Posterior vena cava (tissue), 2 donors: ENCODE results near the gene SNX14. TPM values are rescaled to one million over a fixed set of nuclear protein-coding genes. Genes with fewer than 3 reads are reported as not detected.

ENCODE experiments used
- DNase-seq: peaks from one replicate; pipeline ENCODE4 v3.0.0-alpha.2; 2020; ENCODE audit warnings: low spot score
- intact Hi-C, 2 donors: fragments of 100-400 bp; cut with DNase I; formaldehyde crosslinking; loops; one replicate each; pipeline versions ENCODE4 v1.14.1 to v1.14.2; 2022 to 2023
- total RNA-seq, 2 donors: library from RNA; stranded (reverse); fragmentation: NEBNext Ultra II Directional; extraction: Animal tissue kit (Norgen Biotek cat#: 25700); gene quantifications; one replicate each; pipeline ENCODE4 v1.2.1, GENCODE V29; 2021
- donor health status: DM: yes; HTN: yes; CAD: no.
- donor health status: DM: yes; HTN: yes; CAD: no.

Gene SNX14
- total RNA-seq, 2 donors from 2014 or later: 74.2 to 77.0 TPM

GRCh38 chr6:85479208-85479607 is 114.5 kb downstream of the SNX14 start:
- intact Hi-C loops: no loop called here
- no peak for DNase-seq

- DNase-seq: no peak
- intact Hi-C loops: no loop called here
Observed at GRCh38 chr6:85476532-85476931, 117.1 kb downstream of the SNX14 start.

GRCh38 chr6:85473748-85474147 is 119.9 kb downstream of the SNX14 start:
- DNase-seq: no peak
- intact Hi-C loops: no loop called here

GRCh38 chr6:85472744-85473143 is 120.9 kb downstream of the SNX14 start:
- DNase-seq: no peak
- intact Hi-C loops: no loop called here

GRCh38 chr6:85470023-85470410 is 123.6 kb downstream of the SNX14 start:
- DNase-seq: no peak
- intact Hi-C loops: no loop called here

GRCh38 chr6:85469276-85470022 is 124.2 kb downstream of the SNX14 start:
- DNase-seq: no peak
- intact Hi-C loops: no loop called here

GRCh38 chr6:85468326-85468725 is 125.3 kb downstream of the SNX14 start:
- intact Hi-C loops: no loop called here
- no peak for DNase-seq

GRCh38 chr6:85465762-85466161 is 127.9 kb downstream of the SNX14 start:
- intact Hi-C loops: no loop called here
- DNase-seq: no peak

- no peak for DNase-seq
- intact Hi-C loops: no loop called here
Observed at GRCh38 chr6:85464722-85465150, 128.9 kb downstream of the SNX14 start.

- peak; percentile 89 for DNase-seq
- intact Hi-C loops: no loop called here
Observed at GRCh38 chr6:85464260-85464644, 129.4 kb downstream of the SNX14 start.

GRCh38 chr6:85463621-85464259 is 129.9 kb downstream of the SNX14 start:
- DNase-seq: no peak
- intact Hi-C loops: no loop called here

- intact Hi-C loops: no loop called here
- DNase-seq: no peak
Observed at GRCh38 chr6:85462673-85463072, 131.0 kb downstream of the SNX14 start.

GRCh38 chr6:85461798-85462170 is 131.9 kb downstream of the SNX14 start:
- intact Hi-C loops: no loop called here

GRCh38 chr6:85460921-85461797 is 132.5 kb downstream of the SNX14 start:
- DNase-seq: no peak
- intact Hi-C loops: no loop called here

More at GRCh38 chr6:85461798-85462170, 131.9 kb downstream of the SNX14 start:
- no peak for DNase-seq

- no peak for DNase-seq
- intact Hi-C loops: no loop called here
Observed at GRCh38 chr6:85460154-85460920, 133.3 kb downstream of the SNX14 start.

GRCh38 chr6:85459224-85459901 is 134.3 kb downstream of the SNX14 start:
- no peak for DNase-seq
- intact Hi-C loops: no loop called here

GRCh38 chr6:85458782-85459181 is 134.9 kb downstream of the SNX14 start:
- intact Hi-C loops: no loop called here
- no peak for DNase-seq

- intact Hi-C loops: no loop called here
- DNase-seq: no peak
Observed at GRCh38 chr6:85458184-85458583, 135.5 kb downstream of the SNX14 start.

- intact Hi-C loops: no loop called here
- DNase-seq: no peak
Observed at GRCh38 chr6:85456782-85457181, 136.9 kb downstream of the SNX14 start.
